ENCODE measurements around the gene CHERP.

Gene CHERP, protein sequence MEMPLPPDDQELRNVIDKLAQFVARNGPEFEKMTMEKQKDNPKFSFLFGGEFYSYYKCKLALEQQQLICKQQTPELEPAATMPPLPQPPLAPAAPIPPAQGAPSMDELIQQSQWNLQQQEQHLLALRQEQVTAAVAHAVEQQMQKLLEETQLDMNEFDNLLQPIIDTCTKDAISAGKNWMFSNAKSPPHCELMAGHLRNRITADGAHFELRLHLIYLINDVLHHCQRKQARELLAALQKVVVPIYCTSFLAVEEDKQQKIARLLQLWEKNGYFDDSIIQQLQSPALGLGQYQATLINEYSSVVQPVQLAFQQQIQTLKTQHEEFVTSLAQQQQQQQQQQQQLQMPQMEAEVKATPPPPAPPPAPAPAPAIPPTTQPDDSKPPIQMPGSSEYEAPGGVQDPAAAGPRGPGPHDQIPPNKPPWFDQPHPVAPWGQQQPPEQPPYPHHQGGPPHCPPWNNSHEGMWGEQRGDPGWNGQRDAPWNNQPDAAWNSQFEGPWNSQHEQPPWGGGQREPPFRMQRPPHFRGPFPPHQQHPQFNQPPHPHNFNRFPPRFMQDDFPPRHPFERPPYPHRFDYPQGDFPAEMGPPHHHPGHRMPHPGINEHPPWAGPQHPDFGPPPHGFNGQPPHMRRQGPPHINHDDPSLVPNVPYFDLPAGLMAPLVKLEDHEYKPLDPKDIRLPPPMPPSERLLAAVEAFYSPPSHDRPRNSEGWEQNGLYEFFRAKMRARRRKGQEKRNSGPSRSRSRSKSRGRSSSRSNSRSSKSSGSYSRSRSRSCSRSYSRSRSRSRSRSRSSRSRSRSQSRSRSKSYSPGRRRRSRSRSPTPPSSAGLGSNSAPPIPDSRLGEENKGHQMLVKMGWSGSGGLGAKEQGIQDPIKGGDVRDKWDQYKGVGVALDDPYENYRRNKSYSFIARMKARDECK

DNA sequence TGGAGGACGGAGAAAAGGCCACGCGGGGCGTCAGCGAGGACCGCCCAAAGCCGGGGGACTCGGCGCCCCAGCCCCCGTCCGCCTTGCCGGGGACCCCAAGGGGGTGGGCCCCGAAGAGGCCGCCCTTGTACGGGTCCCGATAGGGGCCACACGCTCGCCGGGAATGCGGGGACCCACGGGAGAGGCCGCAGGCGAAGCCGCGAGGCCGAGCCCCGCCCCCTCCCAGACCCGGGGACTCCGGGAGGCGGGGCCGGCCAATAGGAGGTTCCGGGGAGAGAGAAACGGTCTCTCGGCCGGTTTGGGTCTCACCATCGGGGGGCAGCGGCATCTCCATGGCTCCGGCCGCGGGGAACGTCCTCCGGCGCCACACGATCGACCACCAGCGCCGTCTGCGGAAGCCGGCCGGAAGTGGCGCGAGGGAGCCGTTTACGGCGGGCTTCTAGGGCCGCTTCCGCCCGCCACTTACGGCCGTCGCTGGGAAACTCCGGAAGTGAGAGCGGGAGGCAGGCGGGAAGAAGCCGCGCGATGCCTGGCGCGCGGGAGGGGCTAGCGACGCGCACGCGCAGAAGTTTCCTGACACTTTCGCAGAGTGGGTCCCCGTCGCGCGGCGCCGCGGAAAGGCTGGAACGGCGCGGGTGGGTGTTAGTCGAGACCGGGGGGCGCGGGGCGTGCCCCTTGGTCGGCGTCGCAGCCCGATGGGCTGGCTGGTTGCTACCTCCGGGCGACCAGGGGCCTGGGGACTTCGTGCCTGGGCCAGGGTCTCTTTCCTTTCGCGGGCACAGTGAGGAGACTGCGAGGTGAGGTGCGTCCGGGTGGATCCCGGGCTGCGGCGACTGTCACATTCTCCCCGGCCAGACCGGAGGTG lies at the start of gene CHERP:
CHERP (minus strand) TSS at position 393 of the 865 bp plus-strand sequence; CDS start at position 334, 59 bp downstream.
- peak; percentile 96 for DNase-seq

- DNase-seq: no peak
Observed at GRCh38 chr19:16590876-16591802, 48.9 kb upstream of the CHERP start.

GRCh38 chr19:16589917-16590316 lies 47.7 kb upstream of the CHERP start:
- no peak for DNase-seq

- no peak for DNase-seq
Observed at GRCh38 chr19:16588824-16589577, 46.8 kb upstream of the CHERP start.

DNA sequence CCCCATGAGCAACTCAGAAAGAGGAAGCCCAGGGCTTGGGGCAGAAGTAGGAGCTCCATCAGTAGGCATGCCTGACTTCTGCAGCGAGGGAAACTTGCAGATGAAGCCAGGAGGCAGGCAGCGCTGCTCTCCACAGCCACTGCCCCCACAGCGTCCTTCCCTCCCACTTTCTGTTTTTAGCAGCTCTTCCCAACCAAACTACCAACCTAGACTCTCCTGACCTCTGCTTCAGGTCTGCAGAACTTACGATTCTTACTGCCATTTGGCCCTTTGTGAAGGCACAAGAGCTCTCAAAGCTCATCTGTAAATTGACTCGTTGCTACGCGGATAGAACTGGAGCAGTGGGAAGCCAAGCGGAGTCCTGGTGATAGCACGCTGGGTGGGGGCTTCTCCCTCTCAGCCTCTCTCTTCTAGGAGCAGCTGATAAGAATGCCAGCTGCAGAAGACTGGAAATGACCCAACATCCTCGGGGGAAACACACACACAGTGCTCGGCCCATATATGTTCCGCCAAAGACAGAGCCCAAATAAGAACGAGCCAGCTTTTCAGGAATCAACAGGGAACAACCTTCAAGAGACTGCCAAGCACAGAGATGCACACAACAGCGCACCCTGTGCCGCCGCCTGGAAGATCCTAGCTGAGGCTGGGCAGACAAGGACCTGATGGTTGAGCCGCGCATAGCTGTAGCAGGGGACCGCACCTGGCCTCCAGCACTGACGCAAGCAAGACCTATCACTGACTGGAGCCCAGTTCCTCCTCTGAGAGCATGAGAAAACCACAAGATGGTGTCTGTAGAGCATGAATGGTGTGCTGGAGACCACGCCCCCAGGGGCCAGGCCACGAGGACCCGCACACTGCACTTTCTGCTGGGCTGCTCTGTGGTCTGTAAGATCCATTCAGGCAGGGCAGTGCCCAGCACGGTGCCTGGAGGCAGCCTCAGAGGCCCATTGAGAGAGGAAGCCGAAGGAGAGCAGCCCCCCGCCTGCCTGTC lies 45.9 kb upstream of the CHERP start:
- peak; percentile 91 for DNase-seq

DNA sequence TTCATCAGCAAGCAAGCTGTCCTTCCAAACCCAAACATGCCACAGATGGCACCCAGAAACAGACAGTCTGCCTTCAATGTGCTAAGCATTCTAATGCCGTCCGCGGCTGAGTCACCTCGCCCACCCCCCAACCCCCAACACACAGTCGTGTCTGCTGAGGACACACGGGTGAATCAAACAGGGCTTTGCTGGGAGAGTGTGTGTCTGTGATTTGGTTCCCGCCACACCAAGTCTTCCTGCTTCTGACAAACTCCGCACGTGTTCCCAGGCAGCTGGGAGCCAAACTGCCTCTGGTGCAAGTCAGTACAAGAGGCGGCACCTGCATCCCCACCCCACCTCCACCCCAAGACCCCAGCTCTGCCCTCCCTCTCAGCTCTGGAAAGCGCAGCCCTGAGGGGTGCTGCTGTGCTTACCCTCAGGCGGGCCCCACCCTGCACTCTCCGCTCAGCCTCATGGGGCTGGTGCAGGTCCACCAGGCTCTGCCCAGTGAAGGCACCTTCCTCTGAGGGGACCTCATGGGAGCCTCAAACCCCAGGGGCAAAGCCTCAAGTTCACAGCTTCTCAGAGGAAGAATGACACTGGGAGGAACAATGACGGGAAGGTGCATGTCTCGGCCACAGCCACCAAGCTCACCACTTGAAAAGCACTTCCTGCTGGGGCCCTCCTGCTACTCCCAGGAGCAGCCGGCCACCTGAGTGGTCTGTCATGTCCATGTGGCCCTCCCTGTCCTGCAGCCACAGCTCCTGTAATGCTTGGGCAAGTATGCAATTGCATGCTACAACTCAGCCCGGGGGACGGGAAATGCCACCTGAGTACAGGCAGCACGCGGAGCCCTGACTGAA lies 45.0 kb upstream of the CHERP start:
- no peak for DNase-seq

- DNase-seq: no peak
Observed at GRCh38 chr19:16586477-16586871, 44.2 kb upstream of the CHERP start.

- DNase-seq: peak; percentile 85
Observed at GRCh38 chr19:16585808-16586476, 43.7 kb upstream of the CHERP start.

GRCh38 chr19:16585094-16585801 lies 43.0 kb upstream of the CHERP start:
- no peak for DNase-seq

GRCh38 chr19:16584248-16585093 lies 42.2 kb upstream of the CHERP start:
- DNase-seq: peak; percentile 88

DNA sequence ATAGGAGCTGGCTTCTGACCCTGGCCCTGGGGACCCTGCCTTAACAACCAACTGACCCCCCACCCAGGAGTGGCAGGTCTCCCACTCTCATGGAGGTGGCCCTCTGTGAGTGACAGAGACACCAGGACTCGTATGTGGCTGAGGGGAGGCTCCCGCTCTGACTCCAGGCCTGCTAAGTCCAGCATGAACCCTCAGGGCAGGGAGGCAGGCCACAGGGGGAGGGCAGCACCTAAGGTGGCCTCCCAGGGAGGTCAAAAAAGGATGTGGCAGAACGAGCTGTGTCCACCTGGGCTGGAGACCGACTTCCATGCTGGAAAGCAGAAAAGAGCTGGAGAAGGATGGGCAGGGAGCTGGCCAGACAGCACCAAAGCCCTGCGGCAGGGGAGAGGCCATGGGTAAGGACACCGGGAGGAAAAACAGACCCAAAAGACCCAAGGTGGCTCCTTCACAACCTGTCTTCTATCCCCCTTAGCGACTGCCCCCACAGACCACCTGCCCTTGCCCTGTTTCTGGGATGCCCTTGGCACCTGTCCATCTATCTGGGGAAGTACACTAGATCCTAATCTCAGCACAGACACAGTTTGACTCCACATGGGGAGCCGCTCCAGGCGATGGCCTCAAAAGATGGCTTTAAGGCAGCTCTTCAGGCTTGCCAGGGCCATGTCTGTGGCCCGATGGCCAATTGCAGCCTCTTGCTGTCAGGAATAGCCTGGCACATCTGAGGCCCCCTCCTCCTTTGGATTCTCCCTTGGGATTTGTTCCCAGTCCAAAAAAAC lies 40.4 kb upstream of the CHERP start:
- DNase-seq: no peak

GRCh38 chr19:16581971-16582343 lies 39.7 kb upstream of the CHERP start:
- no peak for DNase-seq

DNA sequence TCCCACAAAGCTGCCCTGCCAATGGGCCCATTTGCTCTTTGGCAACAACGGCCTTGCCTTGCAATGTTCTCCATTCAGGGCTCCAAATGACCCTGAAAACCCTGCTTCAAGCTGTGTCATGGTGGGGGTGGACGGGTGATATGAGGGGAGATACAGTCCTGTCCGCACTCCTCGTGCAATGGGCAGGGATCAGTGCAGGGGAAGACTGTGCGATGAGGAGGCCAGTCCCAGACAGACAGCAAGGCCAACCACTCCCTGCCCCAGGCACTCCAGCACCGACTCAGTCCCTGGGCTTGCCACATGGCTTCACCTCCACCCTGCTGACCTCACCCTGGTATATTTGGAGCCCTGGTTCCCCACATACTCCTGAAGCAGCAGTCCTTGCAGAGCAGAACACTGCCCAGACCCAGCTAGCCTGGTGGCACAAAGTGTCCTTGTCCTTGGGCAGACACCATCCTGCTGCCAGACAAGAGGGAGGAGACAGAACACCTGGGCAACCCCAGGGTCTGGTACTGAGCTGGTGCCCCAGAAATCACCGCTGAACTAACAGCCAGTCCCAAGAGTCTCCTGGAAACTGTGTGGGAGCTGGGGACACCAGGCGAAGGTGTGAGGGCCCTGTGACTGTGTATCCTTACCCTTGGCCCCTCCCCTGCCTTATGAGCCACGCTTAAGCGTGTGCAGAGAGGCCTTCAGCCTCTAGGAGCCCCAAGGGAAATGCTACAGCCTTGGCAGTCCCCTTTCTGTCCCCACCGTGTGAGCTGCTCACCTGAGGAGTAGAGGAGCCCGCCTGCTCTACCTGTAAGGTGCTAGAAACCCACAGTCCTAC lies 39.1 kb upstream of the CHERP start:
- DNase-seq: no peak

GRCh38 chr19:16579381-16579780 lies 37.1 kb upstream of the CHERP start:
- DNase-seq: no peak

- no peak for DNase-seq
Observed at GRCh38 chr19:16577531-16577985, 35.3 kb upstream of the CHERP start.
